Measurements from ENCODE around the gene UXT.
A peak's percentile ranks its signal among the peaks of the same experiment; 100 is the strongest.
"Not testable (repeated sequence)": the region's sequence is repeated elsewhere in the genome, so short reads cannot be mapped to it uniquely, and the experiment has no call there.

The UXT gene, protein sequence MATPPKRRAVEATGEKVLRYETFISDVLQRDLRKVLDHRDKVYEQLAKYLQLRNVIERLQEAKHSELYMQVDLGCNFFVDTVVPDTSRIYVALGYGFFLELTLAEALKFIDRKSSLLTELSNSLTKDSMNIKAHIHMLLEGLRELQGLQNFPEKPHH

DNA sequence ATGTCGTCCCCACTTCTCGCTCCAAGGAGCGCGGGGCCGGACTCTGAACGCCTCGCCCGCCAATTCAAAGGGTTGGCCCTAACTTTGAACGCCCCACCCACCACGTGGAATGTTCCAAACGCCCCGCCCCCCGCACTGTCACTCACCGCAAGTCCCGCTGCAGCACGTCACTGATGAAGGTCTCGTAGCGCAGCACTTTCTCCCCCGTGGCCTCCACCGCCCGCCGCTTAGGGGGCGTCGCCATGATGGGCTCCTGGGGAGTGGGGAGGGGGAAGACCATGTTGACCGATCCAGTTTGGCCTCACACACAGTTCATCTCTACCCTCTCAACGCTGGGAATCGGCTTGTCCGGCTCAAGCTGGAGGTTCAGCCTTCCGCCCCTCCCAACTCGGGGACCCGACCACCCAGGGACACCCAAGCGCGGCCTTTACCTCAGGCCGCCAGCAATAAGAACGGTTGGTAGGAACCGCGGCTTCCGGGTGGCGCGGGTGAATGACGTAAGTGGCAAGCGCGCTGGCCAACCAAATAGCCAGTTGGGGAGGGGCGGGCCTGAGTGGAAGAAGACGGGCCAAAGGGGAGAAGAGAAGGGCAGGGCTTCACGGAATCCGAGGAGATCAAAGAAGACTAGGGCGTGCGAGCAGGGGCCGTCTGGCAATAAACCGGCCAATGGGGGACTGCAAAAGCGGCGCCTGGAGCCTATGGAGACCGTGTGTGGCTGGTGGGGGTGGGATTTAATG, at the start of gene UXT:
UXT (minus strand) TSS at position 497 of the 737 bp plus-strand sequence; CDS start at position 244, 253 bp downstream.
- H3K9me3 Mint-ChIP-seq = no peaks in the 10 kb centered on the region
- H3K4me1 Mint-ChIP-seq = peaks cover 25% of the 10 kb centered on the region
- peak within 1 kb of the TSS; percentile 82 for H3K4me3 Mint-ChIP-seq
- H3K27ac Mint-ChIP-seq = peak within 1 kb of the TSS; percentile 95
- H3K36me3 Mint-ChIP-seq = peaks cover 17% of the 10 kb centered on the region
- H3K27me3 Mint-ChIP-seq = no peaks in the 10 kb centered on the region
- ATAC-seq = peak; percentile 94

DNA sequence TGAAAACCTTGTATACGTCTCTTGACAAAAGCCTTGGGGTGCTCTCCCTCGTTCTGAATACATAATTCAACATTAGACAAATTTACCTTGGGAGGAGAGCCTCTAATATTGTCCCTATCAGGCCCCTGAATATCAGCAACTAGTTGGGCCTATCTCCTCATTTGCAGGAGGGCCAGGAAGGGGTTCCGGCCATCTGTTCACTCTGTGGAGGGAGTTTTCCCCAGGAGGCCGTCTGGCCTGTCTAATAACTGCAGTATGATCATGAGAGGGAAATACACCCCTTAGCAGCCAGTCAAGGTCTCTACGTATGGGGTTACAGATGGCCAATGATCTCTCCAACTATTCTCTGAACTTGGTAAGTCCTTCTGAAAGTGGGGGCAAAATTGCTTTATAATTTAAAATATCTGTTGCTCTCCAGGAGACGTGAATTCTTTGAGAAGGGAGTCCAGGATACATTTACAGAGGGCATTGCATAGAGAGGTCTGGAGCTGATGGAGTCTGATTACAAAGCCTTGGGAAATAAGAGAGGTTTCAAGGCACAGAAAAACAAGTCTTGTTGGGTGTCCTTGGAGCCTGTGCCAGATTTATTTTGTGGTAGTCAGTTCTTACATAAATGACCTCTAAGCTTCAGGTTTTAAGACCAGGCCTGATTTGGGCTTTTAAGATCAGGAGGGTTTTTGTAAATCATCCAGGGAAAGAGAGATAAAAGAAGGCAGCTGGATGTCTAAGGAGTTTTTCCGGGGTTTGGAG, 48.2 kb upstream of the UXT start:
- Mint-ChIP-seq H3K4me3 (no peak overlapping the region), H3K27ac (no peak overlapping the region), H3K9me3 (no peaks in the 10 kb centered on the region), H3K36me3 (no peaks in the 10 kb centered on the region), H3K27me3 (peaks cover 22% of the 10 kb centered on the region), H3K4me1 (no peaks in the 10 kb centered on the region)
- ATAC-seq = no peak

DNA sequence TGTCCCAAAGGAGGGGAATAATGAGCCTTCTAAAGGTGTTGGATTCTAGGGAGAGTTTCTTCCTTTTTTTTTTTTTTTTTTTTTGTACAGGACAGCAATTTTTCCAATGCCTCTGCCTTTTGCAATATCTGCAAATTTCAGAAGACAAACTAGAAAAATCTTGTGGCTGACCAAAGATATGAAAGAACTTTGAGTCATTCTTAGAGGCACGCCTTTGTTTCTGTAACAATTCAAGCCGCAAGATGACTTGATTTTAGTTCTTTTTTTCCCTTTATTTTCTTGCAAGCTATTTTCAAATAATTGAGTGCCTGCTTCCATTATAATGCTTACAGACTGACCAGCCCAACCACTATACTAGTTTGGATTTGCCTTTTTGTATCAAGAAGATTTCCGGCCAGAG, 47.6 kb upstream of the UXT start:
- no peak for ATAC-seq
- Mint-ChIP-seq H3K9me3 (no peaks in the 10 kb centered on the region), H3K36me3 (no peaks in the 10 kb centered on the region), H3K4me3 (no peak overlapping the region), H3K27me3 (peaks cover 22% of the 10 kb centered on the region), H3K4me1 (no peaks in the 10 kb centered on the region), H3K27ac (no peak overlapping the region)

DNA sequence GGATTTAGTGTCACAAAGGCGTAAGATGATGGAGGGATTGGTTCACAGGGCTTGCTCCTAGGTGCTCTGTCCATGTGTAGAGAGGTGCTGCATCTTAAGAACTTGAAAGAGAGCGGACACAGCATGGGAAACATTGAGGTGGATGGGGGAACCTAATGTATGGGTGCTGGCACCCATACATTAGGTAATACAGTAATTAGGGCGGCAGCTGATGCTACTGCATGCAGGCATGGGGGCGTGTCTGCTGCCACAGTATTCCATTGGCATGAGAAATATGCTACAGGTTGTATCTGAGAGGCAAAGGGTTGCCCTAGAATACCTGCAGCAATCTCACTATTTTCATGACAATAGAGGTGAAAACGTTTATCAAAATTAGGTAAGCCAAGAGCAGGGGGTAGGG, 45.8 kb upstream of the UXT start:
- H3K9me3 Mint-ChIP-seq = no peaks in the 10 kb centered on the region
- no peaks in the 10 kb centered on the region for H3K4me1 Mint-ChIP-seq
- no peak overlapping the region for H3K4me3 Mint-ChIP-seq
- ATAC-seq = no peak
- peaks cover 22% of the 10 kb centered on the region for H3K27me3 Mint-ChIP-seq
- H3K27ac Mint-ChIP-seq = no peak overlapping the region
- H3K36me3 Mint-ChIP-seq = no peaks in the 10 kb centered on the region

DNA sequence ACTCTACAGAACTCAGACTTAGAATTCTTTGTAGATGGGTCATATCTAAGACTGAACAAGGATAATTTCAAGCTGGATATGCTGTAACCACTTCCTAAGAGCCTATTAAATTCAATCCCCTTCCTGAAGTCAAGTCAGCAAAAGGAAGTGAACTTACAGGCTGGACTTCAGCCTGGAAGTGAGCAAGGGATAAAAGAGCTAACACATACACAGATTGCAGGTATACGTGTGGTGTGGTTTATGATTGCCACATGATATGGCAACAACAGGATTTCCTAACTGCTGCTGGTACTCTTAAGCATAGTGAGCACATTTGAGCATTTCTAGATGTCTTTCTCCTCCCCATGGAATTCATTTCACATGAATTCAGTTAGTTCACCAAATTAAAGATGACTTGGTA, 38.2 kb upstream of the UXT start:
- H3K9me3 Mint-ChIP-seq = no peaks in the 10 kb centered on the region
- H3K4me1 Mint-ChIP-seq = no peaks in the 10 kb centered on the region
- no peak overlapping the region for H3K4me3 Mint-ChIP-seq
- no peaks in the 10 kb centered on the region for H3K27me3 Mint-ChIP-seq
- no peak overlapping the region for H3K27ac Mint-ChIP-seq
- no peaks in the 10 kb centered on the region for H3K36me3 Mint-ChIP-seq
- no peak for ATAC-seq

DNA sequence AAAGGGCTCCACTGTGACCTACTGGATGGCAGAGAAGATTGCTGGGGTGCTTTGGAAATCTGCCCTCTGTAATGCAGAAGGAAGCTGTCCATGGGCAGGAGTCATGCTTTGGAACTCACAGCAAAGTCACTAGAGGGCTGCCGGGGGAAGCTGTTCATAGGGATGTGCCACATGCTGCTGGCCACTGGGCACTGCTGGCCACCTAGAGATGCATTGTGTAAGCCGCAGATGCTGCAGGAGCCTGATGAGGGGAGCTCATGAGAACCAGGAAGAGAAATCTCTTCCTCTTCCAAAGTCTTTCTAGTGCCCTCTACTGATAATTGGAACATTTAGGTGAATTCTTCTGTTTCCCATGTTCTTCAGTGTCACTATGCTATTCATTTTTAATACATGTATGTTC, 31.2 kb upstream of the UXT start:
- no peaks in the 10 kb centered on the region for H3K27me3 Mint-ChIP-seq
- no peak overlapping the region for H3K4me3 Mint-ChIP-seq
- H3K36me3 Mint-ChIP-seq = no peaks in the 10 kb centered on the region
- no peaks in the 10 kb centered on the region for H3K9me3 Mint-ChIP-seq
- H3K4me1 Mint-ChIP-seq = no peaks in the 10 kb centered on the region
- no peak for ATAC-seq
- H3K27ac Mint-ChIP-seq = no peak overlapping the region

DNA sequence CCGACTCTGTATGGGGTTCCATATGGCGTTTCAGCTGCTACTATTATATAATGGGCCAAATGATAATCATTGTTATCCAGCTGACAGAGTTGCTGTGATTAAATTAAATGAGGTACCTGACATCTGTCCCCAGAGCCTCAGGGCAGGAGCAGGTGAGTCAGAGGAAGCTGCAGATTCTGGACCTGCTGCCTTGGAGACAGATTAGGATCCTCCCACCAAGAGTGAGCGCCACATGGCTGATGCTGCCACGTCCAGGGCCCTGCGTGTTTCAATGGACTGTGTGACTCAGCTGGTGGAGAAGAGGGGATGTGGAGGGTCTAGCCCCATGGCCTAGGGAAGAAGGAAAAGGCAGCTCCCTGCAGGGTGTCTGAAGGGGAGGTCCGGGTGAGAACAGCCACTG, 28.3 kb upstream of the UXT start:
- Mint-ChIP-seq H3K27me3 (no peaks in the 10 kb centered on the region), H3K4me3 (no peak overlapping the region), H3K36me3 (no peaks in the 10 kb centered on the region), H3K9me3 (no peaks in the 10 kb centered on the region), H3K27ac (no peak overlapping the region), H3K4me1 (peaks cover 4% of the 10 kb centered on the region)
- ATAC-seq = no peak

DNA sequence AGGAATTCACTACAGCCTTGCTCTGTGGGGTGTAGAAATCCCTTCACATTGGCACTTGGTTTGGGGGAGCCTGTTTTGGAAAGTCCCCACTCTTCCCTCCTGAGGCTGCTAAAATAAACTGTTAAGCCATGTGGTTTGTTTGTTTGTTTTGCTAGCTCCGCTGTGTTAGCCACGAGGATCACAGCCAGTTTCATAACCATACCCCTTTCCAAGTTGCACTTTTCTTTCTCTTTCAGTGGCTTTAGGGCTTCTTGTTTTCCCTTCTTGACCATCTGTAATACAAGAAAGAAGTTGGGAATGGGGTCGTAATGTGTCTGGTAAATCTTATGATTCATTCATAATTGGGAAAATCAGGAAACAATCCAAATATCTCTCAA, 24.8 kb upstream of the UXT start:
- no peaks in the 10 kb centered on the region for H3K36me3 Mint-ChIP-seq
- no peaks in the 10 kb centered on the region for H3K9me3 Mint-ChIP-seq
- peaks cover 5% of the 10 kb centered on the region for H3K4me1 Mint-ChIP-seq
- no peak for ATAC-seq
- H3K27me3 Mint-ChIP-seq = peaks cover 13% of the 10 kb centered on the region
- no peak overlapping the region for H3K4me3 Mint-ChIP-seq
- H3K27ac Mint-ChIP-seq = no peak overlapping the region

DNA sequence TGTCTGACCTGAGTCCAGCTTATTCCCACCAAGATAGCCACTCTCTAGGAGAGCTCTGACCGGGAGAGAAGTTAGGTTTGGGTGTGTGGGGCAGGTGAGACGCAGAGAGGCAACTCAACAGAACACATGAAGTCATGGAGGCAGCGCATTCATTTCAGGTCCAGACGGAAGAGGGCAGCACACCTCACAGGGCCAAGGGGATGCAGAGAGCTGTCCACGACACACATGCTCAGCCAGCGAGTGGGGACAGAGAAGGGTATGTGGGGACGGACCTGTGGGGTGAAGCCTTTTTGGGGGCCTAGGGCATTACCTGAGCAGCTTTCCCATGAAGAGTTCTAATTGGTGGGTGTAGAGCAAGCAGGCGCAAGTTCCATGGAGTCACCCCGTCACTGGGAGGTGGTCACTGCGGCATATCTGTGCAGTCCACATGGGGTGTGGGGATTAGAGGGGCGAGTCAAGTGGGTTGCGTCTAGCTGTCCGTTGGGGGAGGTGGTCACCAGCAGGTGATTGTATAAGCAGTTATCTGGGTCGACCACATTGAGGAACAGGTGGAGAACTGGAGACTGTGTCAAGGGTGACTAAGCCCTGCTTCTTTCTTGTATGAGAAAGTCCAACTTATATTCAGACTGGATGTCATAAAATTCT, 24.3 kb upstream of the UXT start:
- no peak for ATAC-seq
- Mint-ChIP-seq H3K4me3 (no peak overlapping the region), H3K36me3 (no peaks in the 10 kb centered on the region), H3K27me3 (peaks cover 14% of the 10 kb centered on the region), H3K27ac (no peak overlapping the region), H3K4me1 (peaks cover 5% of the 10 kb centered on the region), H3K9me3 (no peaks in the 10 kb centered on the region)

DNA sequence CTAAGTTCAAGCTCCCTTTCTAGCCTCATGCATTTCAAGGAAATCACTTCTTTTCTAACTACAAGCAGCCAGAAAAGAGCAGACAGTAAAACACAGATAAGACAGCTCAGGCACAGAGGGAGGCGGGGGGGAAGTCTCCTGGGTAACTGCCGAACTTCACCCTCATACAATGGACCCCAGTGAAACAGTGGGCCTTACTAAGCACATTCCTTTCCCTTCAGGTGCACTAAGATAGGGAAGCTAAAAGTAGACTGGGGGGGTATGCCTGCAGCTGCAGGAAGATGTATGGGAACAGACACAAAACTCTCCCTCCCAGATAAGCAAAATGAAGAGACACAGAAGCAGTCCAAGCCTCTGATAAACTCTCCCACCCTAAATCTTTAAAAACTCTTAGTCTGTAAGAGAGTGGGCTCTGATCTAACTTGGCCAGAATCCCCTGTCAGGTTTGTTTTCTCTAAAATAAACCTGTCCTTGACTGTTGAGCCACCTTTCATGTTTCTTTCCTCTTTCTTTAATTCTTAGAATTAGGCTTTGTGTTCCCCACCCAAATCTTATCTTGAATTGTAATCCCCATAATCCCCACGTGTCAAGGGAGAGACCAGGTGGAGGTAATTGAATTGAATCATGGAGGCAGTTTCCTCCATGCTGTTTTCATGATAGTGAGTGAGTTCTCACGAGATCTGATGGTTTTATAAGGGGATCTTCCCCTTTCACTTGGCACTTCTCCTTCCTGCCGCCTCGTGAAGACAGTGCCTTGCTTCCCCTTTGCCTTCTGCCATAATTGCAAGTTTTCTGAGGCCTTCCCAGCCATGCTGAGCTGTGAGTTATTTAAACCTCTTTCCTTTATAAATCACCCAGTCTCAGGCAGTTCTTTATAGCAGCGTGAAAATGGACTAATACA, 17.2 kb upstream of the UXT start:
- H3K4me1 Mint-ChIP-seq, H3K9me3 Mint-ChIP-seq, H3K36me3 Mint-ChIP-seq, H3K4me3 Mint-ChIP-seq, ATAC-seq: not testable (repeated sequence)
- Mint-ChIP-seq H3K27ac (peak overlapping the region; percentile 42), H3K27me3 (peaks cover 14% of the 10 kb centered on the region)

DNA sequence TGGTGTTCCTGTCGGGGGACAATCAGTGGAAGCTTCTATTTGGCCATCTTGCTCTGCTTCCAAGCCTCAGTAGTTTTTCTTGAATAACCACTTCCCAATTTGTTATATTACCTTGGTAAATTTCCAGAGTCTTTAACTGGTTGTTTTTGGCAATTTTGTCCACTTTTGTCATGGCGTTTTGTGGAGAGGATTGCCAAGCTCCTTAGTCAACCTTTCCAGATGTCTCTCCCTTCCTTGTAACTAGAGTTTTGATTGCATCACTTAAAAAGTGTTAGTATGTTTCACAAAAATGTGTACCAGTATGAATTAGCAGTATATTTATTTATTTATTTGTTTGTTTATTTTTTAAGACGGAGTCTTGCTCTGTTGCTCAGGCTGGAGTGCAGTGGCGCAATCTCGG, 15.8 kb upstream of the UXT start:
- Mint-ChIP-seq H3K9me3 (peaks cover 4% of the 10 kb centered on the region), H3K27ac (no peak overlapping the region), H3K36me3 (no peaks in the 10 kb centered on the region), H3K4me1 (peaks cover 6% of the 10 kb centered on the region), H3K27me3 (peaks cover 11% of the 10 kb centered on the region), H3K4me3 (no peak overlapping the region)
- no peak for ATAC-seq

DNA sequence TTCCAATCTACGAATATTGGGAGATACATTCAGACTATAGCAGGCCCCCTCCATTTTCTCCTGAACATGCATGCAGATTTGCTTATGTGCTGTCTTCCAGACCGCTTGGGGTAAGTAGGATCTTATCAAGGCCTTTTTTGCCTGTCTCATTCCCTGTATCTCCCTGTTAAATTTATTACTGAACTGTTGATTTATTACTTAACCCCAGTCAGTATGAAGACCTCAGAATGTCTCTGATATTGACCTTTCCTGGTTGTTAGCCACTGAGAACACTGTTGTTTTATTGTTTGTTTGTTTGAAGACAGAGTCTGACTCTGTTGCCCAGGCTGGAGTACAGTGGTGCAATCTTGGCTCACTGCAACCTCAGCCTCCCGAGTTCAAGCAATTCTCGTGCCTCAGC, 6.8 kb upstream of the UXT start:
- ATAC-seq, H3K27me3 Mint-ChIP-seq, H3K4me3 Mint-ChIP-seq, H3K27ac Mint-ChIP-seq, H3K9me3 Mint-ChIP-seq, H3K36me3 Mint-ChIP-seq, H3K4me1 Mint-ChIP-seq: not testable (repeated sequence)

DNA sequence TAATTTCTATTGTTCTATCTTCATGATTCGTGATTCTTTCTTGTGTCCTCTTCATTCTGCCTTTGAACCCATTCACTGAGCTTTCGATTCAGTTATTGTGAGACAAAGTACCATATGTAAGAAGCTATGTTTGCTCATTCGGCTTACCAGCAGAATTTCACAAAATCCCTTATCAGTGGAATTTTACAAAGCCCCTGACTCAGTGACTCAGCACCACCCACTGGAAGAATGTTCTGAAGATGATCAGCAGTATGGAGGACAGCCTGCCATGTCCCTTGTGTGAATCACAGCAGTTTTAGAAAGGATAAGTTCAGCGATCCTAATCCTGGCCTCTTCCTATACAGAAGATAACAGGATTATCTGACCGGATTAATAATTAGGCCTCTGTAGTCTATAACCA, 5.8 kb upstream of the UXT start:
- Mint-ChIP-seq H3K4me1 (peaks cover 12% of the 10 kb centered on the region), H3K27ac (no peak overlapping the region), H3K9me3 (no peaks in the 10 kb centered on the region), H3K27me3 (no peaks in the 10 kb centered on the region), H3K4me3 (no peak overlapping the region), H3K36me3 (no peaks in the 10 kb centered on the region)
- no peak for ATAC-seq

DNA sequence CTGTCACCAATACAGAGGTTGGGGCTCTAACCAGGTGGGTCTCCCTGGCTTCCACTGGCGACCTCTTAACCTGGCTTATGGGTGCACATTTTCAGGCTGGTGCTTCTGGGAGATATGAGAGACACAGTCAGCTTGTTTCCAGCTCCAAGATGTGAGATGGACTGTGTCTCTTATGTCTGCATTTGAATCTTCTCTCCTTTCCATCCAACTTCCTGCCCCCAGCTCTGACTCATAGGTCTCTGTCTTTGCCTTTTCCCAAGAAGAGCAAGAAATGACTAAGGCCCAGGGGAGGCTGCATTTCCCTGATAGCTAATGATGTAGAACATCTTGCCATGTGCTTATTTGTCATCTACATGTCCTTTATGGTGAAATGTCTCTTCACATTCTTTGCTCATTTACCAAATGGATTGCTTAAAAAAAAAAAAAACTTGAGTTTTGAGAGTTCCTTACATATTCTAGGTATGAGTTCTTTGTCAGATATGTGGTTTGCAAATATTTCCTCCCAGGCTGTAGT, 3.2 kb upstream of the UXT start:
- H3K4me3 Mint-ChIP-seq = no peak overlapping the region
- peak overlapping the region; percentile 82 for H3K27ac Mint-ChIP-seq
- H3K36me3 Mint-ChIP-seq = no peaks in the 10 kb centered on the region
- peak; percentile 20 for ATAC-seq
- H3K9me3 Mint-ChIP-seq = no peaks in the 10 kb centered on the region
- H3K4me1 Mint-ChIP-seq = peaks cover 12% of the 10 kb centered on the region
- no peaks in the 10 kb centered on the region for H3K27me3 Mint-ChIP-seq

DNA sequence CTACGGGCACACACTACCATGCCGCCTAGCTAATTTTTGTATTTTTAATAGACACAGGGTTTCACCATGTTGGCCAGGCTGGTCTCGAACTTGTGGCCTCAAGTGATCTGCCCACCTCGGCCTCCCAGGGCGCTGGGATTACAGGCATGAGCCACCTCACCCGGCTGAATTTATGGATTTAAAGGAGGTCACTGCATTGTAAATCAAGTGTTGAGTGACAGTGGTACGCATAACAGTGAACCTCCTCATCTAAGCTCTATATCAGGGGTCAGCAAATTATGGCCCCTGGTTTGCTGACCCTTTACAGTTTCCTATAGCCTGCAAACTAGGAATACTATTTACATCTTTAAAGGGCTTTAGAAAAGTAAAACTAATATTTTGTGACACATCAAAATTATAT, 2.6 kb upstream of the UXT start:
- H3K27me3 Mint-ChIP-seq = no peaks in the 10 kb centered on the region
- ATAC-seq = no peak
- peaks cover 15% of the 10 kb centered on the region for H3K4me1 Mint-ChIP-seq
- peaks cover 5% of the 10 kb centered on the region for H3K36me3 Mint-ChIP-seq
- no peaks in the 10 kb centered on the region for H3K9me3 Mint-ChIP-seq
- peak overlapping the region; percentile 82 for H3K27ac Mint-ChIP-seq
- no peak overlapping the region for H3K4me3 Mint-ChIP-seq
